NCI-H128 (cell line): ENCODE results near the gene GSTA2.
"Not testable (repeated sequence)": the region's sequence is repeated elsewhere in the genome, so short reads cannot be mapped to it uniquely, and the experiment has no call there.

Source experiments
- DNase-seq: peaks from one replicate; lab custom pipeline; 2025; ENCODE audit not compliant: unreplicated experiment; lab: John Stamatoyannopoulos, UW

The GSTA2 gene

DNA sequence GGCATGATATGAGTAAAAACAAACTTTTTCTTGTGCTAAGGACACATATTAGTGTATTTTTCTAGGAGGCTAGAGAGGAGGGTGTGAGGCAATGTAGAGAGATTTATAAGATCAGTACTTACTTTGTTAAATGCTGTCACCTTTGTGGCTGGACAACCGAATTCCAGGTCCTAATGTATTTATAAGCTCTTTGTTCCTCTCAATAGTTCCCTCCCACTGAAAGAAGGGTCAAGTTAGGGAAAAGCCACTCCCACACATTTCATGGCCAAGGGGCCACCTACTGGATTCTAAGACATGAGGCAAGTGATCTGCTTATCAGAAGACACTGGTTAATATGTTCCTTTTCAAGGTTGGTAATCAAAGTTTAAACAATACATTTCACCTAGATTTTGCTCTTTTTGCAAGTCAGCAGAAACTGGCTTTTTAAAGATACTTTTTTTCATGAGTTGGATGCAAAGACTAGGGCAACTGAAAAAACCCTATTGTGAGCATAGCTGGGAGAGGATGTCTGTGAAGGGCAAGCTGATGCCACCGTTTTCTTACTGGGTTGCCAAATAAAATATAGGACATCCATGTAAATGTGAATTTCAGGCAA lies at the start of gene GSTA2:
Gene GSTA2 (minus strand): TSS at position 154 of the 595 bp plus-strand sequence. CDS start 5,528 bp downstream, outside the sequence.
- not testable (repeated sequence) for DNase-seq

DNA sequence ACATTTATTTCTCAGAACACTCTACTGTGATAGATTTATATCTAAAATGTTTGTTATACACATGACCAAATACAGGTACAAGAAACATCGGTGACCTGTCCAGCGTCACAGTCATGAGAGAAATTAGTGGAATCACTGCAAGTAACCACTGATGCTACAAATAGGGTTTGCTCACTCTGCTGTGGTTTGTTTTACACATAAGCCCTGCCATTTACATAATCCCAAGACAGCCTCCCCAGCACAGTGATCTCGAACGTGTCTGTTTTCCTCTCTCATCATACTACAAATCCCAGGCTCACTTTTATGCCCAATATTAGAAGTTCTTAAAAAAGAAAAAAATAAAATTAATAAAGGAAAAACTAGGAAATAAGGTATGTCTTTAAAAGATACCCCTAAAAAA lies 46.5 kb upstream of the GSTA2 start:
- not testable (repeated sequence) for DNase-seq

DNA sequence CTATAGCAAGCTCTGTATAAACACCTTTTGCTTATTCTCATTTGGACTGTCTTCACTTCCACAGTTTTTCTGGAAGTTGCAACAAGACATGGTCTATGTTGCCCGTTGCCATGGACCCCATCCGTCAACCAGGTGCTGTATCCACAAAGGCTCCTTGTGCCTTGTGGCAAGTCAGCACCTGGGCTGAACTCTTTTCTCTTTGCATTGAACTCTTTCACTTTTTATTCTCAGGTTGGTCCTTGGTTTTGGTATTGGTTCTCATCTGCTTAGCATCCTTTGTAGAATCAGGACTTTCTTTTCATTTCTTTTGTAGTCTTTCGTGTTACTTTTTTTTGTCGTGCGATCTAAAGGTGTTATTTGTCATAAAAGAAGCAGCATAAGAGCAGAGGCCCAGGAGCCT lies 45.4 kb upstream of the GSTA2 start:
- no peak for DNase-seq

DNA sequence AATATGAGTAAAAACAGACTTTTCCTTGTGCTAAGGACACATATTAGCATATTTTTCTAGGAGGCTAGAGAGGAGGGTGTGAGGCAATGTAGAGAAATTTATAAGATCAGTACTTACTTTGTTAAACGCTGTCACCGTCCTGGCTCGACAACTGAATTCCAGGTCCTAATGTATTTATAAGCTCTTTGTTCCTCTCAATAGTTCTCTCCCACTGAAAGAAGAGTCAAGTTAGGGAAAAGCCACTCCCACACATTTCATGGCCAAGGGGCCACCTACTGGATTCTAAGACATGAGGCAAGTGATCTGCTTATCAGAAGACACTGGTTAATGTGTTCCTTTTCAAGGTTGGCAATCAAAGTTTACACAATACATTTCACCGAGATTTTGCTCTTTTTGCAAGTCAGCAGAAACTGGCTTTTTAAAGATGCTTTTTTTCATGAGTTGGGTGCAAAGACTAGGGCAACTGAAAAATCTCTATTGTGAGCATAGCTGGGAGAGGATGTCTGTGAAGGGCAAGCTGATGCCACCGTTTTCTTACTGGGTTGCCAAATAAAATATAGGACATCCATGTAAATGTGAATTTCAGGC lies 40.5 kb upstream of the GSTA2 start, which contains the start of gene GSTA1:
Gene GSTA1 (minus strand): TSS at position 149 of the 588 bp plus-strand sequence. CDS start 4,549 bp downstream, outside the sequence.
- DNase-seq = not testable (repeated sequence)

DNA sequence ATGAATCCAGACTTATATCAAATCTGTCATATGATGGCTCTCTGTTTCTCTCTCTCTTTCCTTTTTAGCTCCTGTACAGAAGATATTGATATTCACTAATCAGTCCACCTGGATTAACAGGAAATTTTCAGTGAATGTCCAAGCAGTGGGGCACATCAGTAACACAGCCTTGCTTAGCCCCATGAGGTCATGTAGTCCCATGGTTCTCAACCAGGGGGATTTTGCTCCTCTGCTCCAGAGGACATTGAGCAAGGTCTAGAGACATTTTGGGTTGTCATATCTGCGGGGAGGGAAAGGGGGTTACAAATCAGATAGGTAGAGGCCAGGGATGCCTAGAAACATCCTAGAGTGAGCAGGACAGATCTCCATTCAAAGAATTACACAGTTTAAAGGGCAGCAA lies 39.5 kb upstream of the GSTA2 start:
- DNase-seq = no peak

DNA sequence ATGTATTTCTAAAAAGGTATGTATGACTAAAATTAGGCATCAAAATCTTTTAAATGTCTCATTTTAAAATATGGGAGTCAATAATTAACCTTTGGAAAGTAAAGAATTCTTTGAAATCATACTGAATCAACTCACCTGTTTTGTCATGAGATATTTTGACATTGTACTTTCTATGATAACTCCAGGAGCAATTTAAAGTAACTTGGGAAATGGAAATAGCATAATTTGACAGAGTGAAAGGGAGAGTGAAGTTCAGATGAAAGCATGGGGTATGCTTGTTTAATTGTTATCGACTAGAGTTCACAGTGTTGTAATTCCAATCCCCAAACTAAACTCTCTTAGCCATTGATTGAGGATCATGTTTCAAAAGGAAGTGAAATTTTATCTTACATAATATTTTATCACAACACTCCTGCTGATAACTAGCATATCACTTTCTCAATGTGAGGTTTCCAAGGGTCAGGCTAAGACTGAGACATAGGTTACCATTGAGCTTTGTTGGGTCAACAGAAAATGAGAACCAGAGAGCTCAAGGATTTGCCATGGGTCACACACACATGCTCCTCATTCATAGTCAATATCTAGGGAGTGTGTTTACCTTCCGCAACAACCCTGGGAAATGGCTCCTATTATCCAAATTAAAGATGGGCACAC lies 38.0 kb upstream of the GSTA2 start:
- no peak for DNase-seq

DNA sequence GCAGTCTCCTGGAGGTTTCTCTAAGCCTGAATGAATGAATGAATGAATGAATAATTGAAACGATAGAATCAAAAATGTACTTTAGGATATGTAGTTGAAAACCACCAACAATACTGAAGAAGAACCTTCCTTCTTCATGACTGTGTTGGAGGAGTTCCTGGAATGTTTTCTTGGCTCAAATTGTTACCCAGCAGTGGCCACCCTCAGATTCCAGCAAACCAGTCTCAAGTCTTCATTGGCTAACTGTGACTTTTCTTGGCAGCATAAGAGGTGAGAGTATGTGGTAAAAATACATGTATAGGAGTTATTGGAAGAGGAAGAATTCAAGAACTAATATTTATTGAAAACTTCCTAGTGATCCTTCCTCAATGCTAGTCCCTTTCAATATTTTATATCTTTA lies 36.0 kb upstream of the GSTA2 start:
- not testable (repeated sequence) for DNase-seq

DNA sequence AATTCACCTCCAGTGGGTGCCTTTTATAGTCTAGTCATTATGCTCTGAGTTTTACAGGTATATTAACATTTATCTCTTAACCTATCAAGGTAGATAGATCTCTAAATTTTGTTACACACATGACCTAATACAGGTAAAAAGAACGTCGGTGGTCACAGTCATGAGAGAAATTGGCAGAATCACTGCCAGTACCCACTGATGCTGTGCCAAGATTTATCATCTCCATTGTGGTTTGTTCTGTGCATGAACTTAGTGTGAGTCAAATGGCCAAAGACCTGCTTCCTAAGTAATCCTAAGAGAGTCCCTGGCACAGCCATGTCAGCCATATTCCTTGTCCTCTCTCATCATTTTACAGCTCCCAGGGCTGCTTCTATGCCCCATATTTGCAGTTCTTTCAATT lies 31.1 kb upstream of the GSTA2 start:
- not testable (repeated sequence) for DNase-seq

DNA sequence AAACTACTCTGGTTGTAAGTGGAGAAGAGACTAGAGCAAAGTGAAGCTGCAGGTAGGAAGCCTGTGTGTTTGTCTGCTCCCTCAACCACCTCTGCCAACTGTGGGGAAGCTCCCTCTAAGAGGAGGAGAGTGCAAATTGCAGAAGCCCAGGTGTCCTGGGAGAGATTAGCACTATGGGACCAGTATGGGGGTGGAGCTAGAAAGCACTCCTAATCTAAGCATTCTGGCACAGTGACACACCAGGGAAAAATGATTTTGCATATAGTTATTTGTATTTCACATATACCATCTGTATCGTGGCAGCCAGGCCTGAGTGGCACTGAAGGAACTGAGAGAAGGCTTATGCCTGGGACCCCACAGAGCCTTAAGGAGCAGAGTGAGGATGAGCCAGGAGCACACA lies 27.6 kb upstream of the GSTA2 start:
- no peak for DNase-seq

DNA sequence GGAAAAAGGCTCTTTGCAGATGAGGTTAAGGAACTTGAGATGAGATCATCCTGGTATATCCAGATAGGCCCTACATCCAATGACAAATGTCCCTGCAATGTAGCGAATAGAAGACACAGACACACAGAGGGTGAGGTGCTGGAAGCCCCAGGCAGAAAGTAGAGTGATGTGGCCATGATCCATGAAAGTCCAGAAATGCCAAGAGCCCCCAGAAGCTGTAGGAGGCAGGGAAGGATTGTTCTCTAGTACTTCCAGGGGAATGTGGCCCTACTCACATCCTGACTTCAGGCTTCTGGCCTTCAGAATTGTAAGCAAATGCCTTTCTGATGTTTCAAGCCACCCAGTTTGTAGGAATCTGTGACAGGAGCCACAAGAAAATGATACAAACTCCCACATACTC lies 26.4 kb upstream of the GSTA2 start:
- not testable (repeated sequence) for DNase-seq

DNA sequence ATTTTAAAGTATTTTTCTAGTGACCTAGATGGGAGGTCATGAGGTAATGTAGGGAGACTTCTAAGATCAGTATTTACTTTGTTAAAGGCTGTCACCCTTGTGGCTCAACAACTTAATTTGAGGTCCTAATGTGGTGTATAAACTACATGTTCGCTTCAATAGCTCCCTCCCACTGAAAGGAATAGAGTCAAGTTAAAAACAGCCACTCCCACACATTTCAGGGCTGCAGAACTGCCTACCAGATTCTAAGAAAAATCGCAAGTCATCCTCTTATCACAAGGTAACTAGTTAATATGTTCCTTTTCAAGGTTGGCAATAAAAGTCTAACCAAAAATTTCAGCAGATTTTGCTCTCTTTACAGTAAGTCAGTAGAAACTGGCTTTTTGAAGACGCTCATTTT lies 25.2 kb upstream of the GSTA2 start:
- DNase-seq = no peak

DNA sequence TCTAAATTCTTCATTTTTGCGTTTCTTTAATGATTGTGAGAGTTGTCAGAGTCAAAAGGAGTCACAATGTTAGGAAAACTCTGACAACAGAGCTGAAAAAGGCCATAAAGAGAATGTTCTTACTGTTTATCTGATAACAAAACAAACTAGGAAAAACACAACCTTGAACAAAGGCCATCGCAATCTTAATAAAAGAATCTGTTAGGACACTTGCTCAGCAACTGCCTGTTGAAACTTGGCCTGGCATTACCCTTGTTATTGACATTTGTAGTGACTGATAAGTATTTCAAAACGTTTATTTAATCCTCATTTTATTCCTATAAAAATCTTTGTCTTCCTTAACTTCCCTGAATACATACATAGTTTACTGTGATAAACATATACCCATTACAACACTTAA lies 24.6 kb upstream of the GSTA2 start:
- no peak for DNase-seq

DNA sequence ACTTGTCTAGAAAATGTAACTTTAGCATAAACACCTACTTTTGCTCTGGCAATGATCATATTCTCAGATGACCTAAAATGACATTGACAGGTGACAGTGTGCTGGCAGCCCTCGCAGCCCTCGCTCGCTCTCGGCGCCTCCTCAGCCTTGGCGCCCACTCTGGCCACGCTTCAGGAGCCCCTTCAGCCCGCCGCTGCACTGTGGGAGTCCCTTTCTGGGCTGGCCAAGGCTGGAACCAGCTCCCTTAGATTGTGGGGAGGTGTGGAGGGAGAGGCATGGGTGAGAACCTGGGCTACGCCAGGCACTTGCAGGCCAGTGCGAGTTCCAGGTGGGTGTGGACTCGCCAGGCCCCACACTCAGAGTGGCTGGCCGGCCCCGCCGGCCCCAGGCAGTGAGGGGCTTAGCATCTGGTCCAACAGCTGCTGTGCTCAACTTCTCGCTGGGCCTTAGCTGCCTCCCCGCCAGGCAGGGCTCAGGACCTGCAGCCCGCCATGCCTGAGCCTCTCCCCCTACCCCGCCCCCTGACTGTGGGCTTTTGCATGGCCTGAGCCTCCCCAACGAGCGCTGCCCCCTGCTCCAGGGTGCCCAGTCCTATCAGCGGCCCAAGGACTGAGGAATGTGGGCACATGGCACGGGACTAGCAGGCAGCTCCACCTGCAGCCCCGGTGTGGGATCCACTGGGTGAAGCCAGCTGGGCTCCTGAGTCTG lies 23.1 kb upstream of the GSTA2 start:
- DNase-seq = no peak

DNA sequence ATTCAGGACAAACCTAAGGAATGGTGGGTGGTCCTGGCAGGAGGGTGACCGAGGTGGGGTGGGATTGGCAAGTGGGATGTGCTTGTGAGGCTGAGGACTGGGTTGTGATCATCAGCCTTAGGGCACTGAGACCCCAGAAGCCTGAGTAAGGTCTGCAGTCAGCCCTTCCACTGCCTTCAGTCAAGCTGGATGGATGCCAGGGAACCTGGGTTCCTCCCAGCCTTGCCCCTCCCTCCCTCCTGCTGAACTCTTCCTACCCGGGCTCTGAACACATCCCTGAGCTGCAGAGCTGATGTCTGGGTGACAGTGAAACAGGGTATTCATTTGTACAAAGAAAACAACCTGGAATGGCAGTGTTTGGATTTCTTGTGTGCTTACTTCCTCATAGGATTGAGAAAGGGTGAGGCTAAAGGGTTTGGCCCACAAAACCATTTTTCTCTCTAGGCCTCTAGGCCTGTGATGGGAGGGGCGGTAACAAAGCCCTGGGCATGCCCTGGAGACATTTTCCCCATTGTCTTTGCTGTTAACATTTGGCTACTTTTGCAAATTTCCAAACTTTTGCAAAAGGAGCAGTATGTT lies 19.5 kb upstream of the GSTA2 start:
- not testable (repeated sequence) for DNase-seq

DNA sequence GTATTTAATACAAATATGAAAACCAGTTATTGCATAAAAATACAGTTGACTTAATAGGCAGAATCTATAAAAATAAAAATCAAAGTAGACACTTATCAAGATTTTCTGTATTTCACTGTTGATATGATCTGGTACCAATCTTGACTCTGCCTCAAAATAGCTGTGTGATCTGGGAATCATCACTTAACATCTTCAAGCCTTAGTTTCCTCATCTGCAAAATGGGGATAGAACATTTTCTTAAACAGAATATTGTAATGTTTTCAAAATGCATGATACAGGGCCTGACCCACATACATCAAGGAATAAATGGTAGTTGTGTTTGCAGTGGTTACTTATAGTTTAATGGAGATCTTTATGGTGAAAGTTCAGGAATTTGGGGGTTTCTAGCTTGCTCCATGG lies 18.9 kb upstream of the GSTA2 start:
- not testable (repeated sequence) for DNase-seq

DNA sequence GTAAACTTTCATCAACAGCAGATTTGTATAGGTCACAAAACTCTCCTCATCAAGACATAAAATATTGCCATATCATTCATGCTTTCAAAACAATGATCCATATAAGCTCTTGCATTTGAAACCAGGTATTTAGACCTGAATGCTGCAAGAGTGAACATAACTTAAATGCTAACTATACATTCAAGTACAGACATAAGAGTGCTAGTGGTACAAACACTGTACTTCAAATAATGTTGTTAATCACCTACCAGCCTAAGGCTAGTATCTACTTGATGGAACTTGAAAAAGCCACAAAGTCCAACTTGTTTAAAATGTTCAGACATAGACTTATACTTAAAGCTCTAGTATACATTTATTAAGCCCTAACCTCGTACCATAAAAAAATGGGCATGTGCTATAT lies 16.0 kb upstream of the GSTA2 start:
- DNase-seq = no peak

DNA sequence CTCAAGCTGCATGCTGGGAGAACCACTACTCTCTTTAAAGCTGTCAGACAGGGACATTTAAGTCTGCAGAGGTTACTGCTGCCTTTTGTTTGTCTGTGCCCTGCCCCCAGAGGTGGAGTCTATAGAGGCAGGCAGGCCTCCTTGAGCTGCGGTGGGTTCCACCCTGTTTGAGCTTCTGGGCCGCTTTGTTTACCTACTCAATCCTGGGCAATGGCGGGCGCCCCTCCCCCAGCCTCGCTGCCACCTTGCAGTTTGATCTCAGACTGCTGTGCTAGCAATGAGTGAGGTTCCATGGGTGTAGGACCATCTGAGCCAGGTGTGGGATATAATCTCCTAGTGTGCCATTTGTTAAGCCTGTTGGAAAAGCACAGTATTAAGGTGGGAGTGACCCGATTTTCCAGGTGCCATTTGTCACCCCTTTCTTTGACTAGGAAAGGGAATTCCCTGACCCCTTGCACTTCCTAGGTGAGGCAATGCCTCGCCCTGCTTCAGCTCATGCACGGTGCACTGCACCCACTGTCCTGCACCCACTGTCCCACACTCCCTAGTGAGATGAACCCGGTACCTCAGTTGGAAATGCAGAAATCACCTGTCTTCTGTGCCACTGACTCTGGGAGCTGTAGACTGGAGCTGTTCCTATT lies 13.6 kb upstream of the GSTA2 start:
- not testable (repeated sequence) for DNase-seq

DNA sequence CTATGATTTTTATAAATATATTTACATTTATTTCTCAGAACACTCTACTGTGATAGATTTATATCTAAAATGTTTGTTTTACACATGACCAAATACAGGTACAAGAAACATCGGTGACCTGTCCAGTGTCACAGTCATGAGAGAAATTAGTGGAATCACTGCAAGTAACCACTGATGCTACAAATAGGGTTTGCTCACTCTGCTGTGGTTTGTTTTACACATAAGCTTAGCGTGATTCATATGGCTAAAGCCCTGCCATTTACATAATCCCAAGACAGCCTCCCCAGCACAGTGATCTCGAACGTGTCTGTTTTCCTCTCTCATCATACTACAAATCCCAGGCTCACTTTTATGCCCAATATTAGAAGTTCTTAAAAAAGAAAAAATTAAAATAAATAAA lies 6.1 kb upstream of the GSTA2 start:
- not testable (repeated sequence) for DNase-seq

DNA sequence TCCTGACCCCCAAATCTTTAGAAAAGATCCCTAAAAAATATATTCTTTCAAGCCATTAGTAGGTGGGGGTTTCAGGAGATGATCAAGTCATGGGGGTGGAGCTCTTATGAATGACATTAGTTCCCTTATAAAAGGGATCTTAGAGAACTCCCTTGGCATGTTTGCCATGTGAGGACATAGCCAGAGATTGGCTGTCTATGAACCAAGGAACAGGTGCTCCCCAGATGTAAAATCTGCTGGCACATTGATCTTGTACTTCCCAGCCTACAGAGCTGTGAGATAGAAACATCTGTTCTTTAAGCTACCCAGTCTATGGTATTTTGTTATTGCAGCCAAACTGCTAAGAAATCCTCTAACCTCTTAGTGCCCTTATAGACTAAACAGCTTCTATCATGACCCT lies 4.4 kb upstream of the GSTA2 start:
- DNase-seq = not testable (repeated sequence)

DNA sequence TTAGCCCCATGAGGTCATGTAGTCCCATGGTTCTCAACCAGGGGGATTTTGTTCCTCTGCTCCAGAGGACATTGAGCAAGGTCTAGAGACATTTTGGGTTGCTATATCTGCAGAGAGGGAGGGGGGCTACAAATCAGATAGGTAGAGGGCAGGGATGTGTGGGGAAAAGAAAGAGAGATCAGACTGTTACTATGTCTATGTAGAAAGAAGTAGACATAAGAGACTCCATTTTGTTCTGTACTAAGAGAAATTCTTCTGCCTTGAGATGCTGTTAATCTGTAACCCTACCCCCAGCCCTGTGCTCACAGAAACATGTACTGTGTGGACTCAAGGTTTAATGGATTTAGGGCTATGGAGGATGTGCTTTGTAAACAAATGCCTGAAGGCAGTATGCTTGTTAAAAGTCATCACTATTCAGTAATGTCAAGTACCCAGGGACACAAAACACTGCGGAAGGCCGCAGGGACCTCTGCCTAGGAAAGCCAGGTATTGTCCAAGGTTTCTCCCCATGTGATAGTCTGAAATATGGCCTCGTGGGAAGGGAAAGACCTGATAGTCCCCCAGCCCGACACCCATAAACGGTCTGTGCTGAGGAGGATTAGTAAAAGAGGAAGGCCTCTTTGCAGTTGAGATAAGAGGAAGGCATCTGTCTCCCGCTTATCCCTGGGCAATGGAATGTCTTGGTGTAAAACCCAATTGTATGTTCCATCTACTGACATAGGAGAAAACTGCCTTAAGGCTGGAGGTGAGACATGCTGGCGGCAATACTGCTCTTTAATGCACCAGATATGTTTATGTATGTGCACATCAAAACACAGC lies 1.4 kb downstream of the GSTA2 start:
- not testable (repeated sequence) for DNase-seq
